ENCODE measurements around the gene SGMS2. TPM values are rescaled to one million over a fixed set of nuclear protein-coding genes. Genes with fewer than 3 reads are reported as not detected.

The SGMS2 gene
- total RNA-seq, 1 experiment from 2014 or later: 58.7 TPM

- Histone ChIP-seq H3K9me3 (ENCODE audit: low read length) (no peaks in the 10 kb centered on the region), H2AFZ (ENCODE audit: low read length) (no peak overlapping the region), H4K20me1 (ENCODE audit: low read length) (no peaks in the 10 kb centered on the region), H3K79me2 (ENCODE audit: low read length) (peaks cover 12% of the 10 kb centered on the region; the same call in 1 of the 2 replicates), H3K9ac (ENCODE audit: low read length) (no peak overlapping the region), H3K4me2 (ENCODE audit: low read length) (0 out of 2 replicates have a peak overlapping the region, but pooled peaks have one; percentile 81), H3K27me3 (ENCODE audit: low read length) (no peaks in the 10 kb centered on the region), H3K9me2 (replicated peaks; ENCODE audit: low read length) (no peaks in the 10 kb centered on the region), H3K27ac (ENCODE audit: low read length) (no peak overlapping the region), H3K4me1 (ENCODE audit: insufficient read depth, low read length) (peaks cover 33% of the 10 kb centered on the region), H3K4me3 (ENCODE audit: low read length) (no peak overlapping the region), H3K36me3 (ENCODE audit: low read depth, low read length) (no peaks in the 10 kb centered on the region), H3F3A (ENCODE audit: low read length, unreplicated experiment) (peaks cover 8% of the 10 kb centered on the region)
- no peak for ATAC-seq
- TF ChIP-seq EZH2 (IDR thresholded peaks at IDR 0.05; ENCODE audit: low read length, unreplicated experiment): no peak
- no peak for TF ChIP-seq EZH2phosphoT487 (IDR thresholded peaks at IDR 0.05; ENCODE audit: borderline replicate concordance, low read length)
- TF ChIP-seq, protein P1, sequence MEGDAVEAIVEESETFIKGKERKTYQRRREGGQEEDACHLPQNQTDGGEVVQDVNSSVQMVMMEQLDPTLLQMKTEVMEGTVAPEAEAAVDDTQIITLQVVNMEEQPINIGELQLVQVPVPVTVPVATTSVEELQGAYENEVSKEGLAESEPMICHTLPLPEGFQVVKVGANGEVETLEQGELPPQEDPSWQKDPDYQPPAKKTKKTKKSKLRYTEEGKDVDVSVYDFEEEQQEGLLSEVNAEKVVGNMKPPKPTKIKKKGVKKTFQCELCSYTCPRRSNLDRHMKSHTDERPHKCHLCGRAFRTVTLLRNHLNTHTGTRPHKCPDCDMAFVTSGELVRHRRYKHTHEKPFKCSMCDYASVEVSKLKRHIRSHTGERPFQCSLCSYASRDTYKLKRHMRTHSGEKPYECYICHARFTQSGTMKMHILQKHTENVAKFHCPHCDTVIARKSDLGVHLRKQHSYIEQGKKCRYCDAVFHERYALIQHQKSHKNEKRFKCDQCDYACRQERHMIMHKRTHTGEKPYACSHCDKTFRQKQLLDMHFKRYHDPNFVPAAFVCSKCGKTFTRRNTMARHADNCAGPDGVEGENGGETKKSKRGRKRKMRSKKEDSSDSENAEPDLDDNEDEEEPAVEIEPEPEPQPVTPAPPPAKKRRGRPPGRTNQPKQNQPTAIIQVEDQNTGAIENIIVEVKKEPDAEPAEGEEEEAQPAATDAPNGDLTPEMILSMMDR (conservative IDR thresholded peaks at IDR 0.05; ENCODE audit: low read depth, low read length): no peak
- no TSS peak for BruUV-seq (replicated peaks)
- CTCF ChIA-PET: no interaction called here
- POLR2A ChIA-PET (ENCODE audit: unreplicated experiment): no interaction called here
- intact Hi-C loops (cut with micrococcal nuclease): no loop called here
- DNase-seq: no peak
Observed at GRCh38 chr4:107897823-107898222, 73.1 kb downstream of the SGMS2 start.

- intact Hi-C loops (cut with micrococcal nuclease): no loop called here
- no peak overlapping the region for H3K9ac ChIP-seq (ENCODE audit: low read length)
- no peaks in the 10 kb centered on the region for H4K20me1 ChIP-seq (ENCODE audit: low read length)
- no TSS peak for BruUV-seq (replicated peaks)
- H3K4me2 ChIP-seq (ENCODE audit: low read length): no peak overlapping the region
- H3K9me2 ChIP-seq (replicated peaks; ENCODE audit: low read length): no peaks in the 10 kb centered on the region
- DNase-seq: no peak
- no peaks in the 10 kb centered on the region for H3K27me3 ChIP-seq (ENCODE audit: low read length)
- H3K4me3 ChIP-seq (ENCODE audit: low read length): no peak overlapping the region
- peaks cover 12% of the 10 kb centered on the region; the same call in 1 of the 2 replicates for H3K79me2 ChIP-seq (ENCODE audit: low read length)
- POLR2A ChIA-PET (ENCODE audit: unreplicated experiment): interaction anchor here (0.5 kb wide), 1 partner anchor 76 kb away, joined by 3 read pairs; no protein-coding TSS in a partner anchor
- H3K4me1 ChIP-seq (ENCODE audit: insufficient read depth, low read length): peaks cover 29% of the 10 kb centered on the region
- TF ChIP-seq, protein P1 (conservative IDR thresholded peaks at IDR 0.05; ENCODE audit: low read depth, low read length): no peak
- TF ChIP-seq EZH2 (IDR thresholded peaks at IDR 0.05; ENCODE audit: low read length, unreplicated experiment): no peak
- TF ChIP-seq EZH2phosphoT487 (IDR thresholded peaks at IDR 0.05; ENCODE audit: borderline replicate concordance, low read length): no peak
- H2AFZ ChIP-seq (ENCODE audit: low read length): no peak overlapping the region
- ATAC-seq: no peak
- no peak overlapping the region for H3K27ac ChIP-seq (ENCODE audit: low read length)
- H3K9me3 ChIP-seq (ENCODE audit: low read length): no peaks in the 10 kb centered on the region
- CTCF ChIA-PET: no interaction called here
- H3K36me3 ChIP-seq (ENCODE audit: low read depth, low read length): peaks cover 2% of the 10 kb centered on the region; the same call in 1 of the 2 replicates
- H3F3A ChIP-seq (ENCODE audit: low read length, unreplicated experiment): peaks cover 8% of the 10 kb centered on the region
Observed at GRCh38 chr4:107900067-107900466, 75.3 kb downstream of the SGMS2 start.

GRCh38 chr4:107900508-107900907 is 75.8 kb downstream of the SGMS2 start:
- H3K27me3 ChIP-seq (ENCODE audit: low read length): no peaks in the 10 kb centered on the region
- H2AFZ ChIP-seq (ENCODE audit: low read length): no peak overlapping the region
- no peak overlapping the region for H3K4me3 ChIP-seq (ENCODE audit: low read length)
- H3F3A ChIP-seq (ENCODE audit: low read length, unreplicated experiment): peaks cover 8% of the 10 kb centered on the region
- ChIA-PET CTCF (no interaction called here), POLR2A (ENCODE audit: unreplicated experiment) (no interaction called here)
- no peaks in the 10 kb centered on the region for H3K9me3 ChIP-seq (ENCODE audit: low read length)
- no peaks in the 10 kb centered on the region for H4K20me1 ChIP-seq (ENCODE audit: low read length)
- peaks cover 2% of the 10 kb centered on the region; the same call in 1 of the 2 replicates for H3K36me3 ChIP-seq (ENCODE audit: low read depth, low read length)
- H3K4me2 ChIP-seq (ENCODE audit: low read length): no peak overlapping the region
- H3K27ac ChIP-seq (ENCODE audit: low read length): no peak overlapping the region
- intact Hi-C loops (cut with micrococcal nuclease): no loop called here
- no peak overlapping the region for H3K9ac ChIP-seq (ENCODE audit: low read length)
- peaks cover 24% of the 10 kb centered on the region for H3K4me1 ChIP-seq (ENCODE audit: insufficient read depth, low read length)
- ATAC-seq (no peak), DNase-seq (no peak)
- H3K9me2 ChIP-seq (replicated peaks; ENCODE audit: low read length): no peaks in the 10 kb centered on the region
- H3K79me2 ChIP-seq (ENCODE audit: low read length): peaks cover 12% of the 10 kb centered on the region; the same call in 1 of the 2 replicates
- BruUV-seq (replicated peaks): no TSS peak
- TF ChIP-seq, protein P1 (conservative IDR thresholded peaks at IDR 0.05; ENCODE audit: low read depth, low read length): no peak
- TF ChIP-seq EZH2phosphoT487 (IDR thresholded peaks at IDR 0.05; ENCODE audit: borderline replicate concordance, low read length): no peak
- no peak for TF ChIP-seq EZH2 (IDR thresholded peaks at IDR 0.05; ENCODE audit: low read length, unreplicated experiment)

Measured in PC-3 (cell line).